Neural progenitor cell (in vitro differentiated cells): ENCODE data around the gene NCOA1. TPM values are rescaled to one million over a fixed set of nuclear protein-coding genes. Genes with fewer than 3 reads are reported as not detected.
"Not testable (repeated sequence)": the region's sequence is repeated elsewhere in the genome, so short reads cannot be mapped to it uniquely, and the experiment has no call there.

Experiments
- DNase-seq: peaks from one replicate; pipeline ENCODE4 v3.0.0-alpha.2; 2016; ENCODE audit warnings: low spot score
- H2AFZ ChIP-seq: fragments of 200-600 bp; sonication (generic); replicated peaks from 2 replicates; pipeline ENCODE4 v1.6.1; 2016; ENCODE audit warnings: antibody characterized with exemption
- H3F3A ChIP-seq: fragments of 200-600 bp; sonication (generic); 2 replicates; pipeline ENCODE4 v1.6.1; 2016; ENCODE audit warnings: antibody characterized with exemption, low read depth
- H3K27ac ChIP-seq: fragments of 200-600 bp; sonication (generic); 2 replicates; pipeline ENCODE4 v1.5.1; 2016; ENCODE audit warnings: mild to moderate bottlenecking
- H3K27me3 ChIP-seq: fragments of 200-600 bp; sonication (generic); 2 replicates; pipeline ENCODE4 v1.6.1; 2016; ENCODE audit warnings: mild to moderate bottlenecking, moderate library complexity
- H3K36me3 ChIP-seq: fragments of 200-600 bp; sonication (generic); 2 replicates; pipeline ENCODE4 v1.5.1; 2016
- H3K4me1 ChIP-seq: fragments of 200-600 bp; sonication (generic); 2 replicates; pipeline ENCODE4 v1.6.1; 2016; ENCODE audit warnings: mixed run types
- H3K4me2 ChIP-seq: fragments of 200-600 bp; sonication (generic); 2 replicates; pipeline ENCODE4 v1.6.1; 2016
- H3K4me3 ChIP-seq: fragments of 200-600 bp; sonication (generic); 2 replicates; pipeline ENCODE4 v1.5.1; 2016
- H3K79me2 ChIP-seq: fragments of 200-600 bp; sonication (generic); 2 replicates; pipeline ENCODE4 v1.6.1; 2016; ENCODE audit warnings: low read depth
- H3K9ac ChIP-seq: fragments of 200-600 bp; sonication (generic); 2 replicates; pipeline ENCODE4 v1.6.1; 2016
- H3K9me3 ChIP-seq: fragments of 200-600 bp; sonication (generic); 2 replicates; pipeline ENCODE4 v1.5.1; 2016; ENCODE audit warnings: low read depth
- H4K20me1 ChIP-seq: fragments of 200-600 bp; sonication (generic); 2 replicates; pipeline ENCODE4 v1.6.1; 2016; ENCODE audit warnings: low read depth
- H3K27ac Mint-ChIP-seq: 3 replicates; pipeline ENCODE4 v1.8.0; 2021; ENCODE audit warnings: mixed read lengths
- H3K27me3 Mint-ChIP-seq: 2 replicates; pipeline ENCODE4 v1.8.0; 2022; ENCODE audit warnings: low read depth, mild to moderate bottlenecking, inconsistent platforms, moderate library complexity, mixed read lengths; ENCODE audit not compliant: insufficient read depth
- H3K36me3 Mint-ChIP-seq: 3 replicates; pipeline ENCODE4 v1.8.0; 2021; ENCODE audit warnings: mixed read lengths
- H3K4me1 Mint-ChIP-seq: 3 replicates; pipeline ENCODE4 v1.8.0; 2021; ENCODE audit warnings: mixed read lengths
- H3K4me3 Mint-ChIP-seq: 3 replicates; pipeline ENCODE4 v1.8.0; 2021; ENCODE audit warnings: mild to moderate bottlenecking, moderate library complexity, mixed read lengths
- H3K9me3 Mint-ChIP-seq: 3 replicates; pipeline ENCODE4 v1.8.0; 2020; ENCODE audit warnings: mixed read lengths
- CTCF ChIP-seq: fragments of 200-600 bp; sonication (generic); IDR thresholded peaks from 2 replicates; pipeline ENCODE4 v1.5.1; 2017; ENCODE audit warnings: antibody characterized with exemption, mild to moderate bottlenecking
- EZH2 ChIP-seq: fragments of 200-600 bp; sonication (generic); IDR thresholded peaks from 2 replicates; pipeline ENCODE4 v1.6.1; 2017; ENCODE audit warnings: antibody characterized with exemption, mild to moderate bottlenecking, moderate library complexity
- EZH2phosphoT487 ChIP-seq: fragments of 200-600 bp; sonication (generic); IDR thresholded peaks from 2 replicates; pipeline ENCODE4 v1.6.1; 2017; ENCODE audit warnings: antibody characterized with exemption
- total RNA-seq: library from RNA; depleted of rRNA; stranded (reverse); fragments of >200 nt; gene quantifications from 2 replicates; pipeline ENCODE4 v1.2.3, GENCODE V29; 2015; ENCODE audit warnings: low replicate concordance

Gene NCOA1
- total RNA-seq, 1 donor from 2014 or later = 29.3 TPM

DNA sequence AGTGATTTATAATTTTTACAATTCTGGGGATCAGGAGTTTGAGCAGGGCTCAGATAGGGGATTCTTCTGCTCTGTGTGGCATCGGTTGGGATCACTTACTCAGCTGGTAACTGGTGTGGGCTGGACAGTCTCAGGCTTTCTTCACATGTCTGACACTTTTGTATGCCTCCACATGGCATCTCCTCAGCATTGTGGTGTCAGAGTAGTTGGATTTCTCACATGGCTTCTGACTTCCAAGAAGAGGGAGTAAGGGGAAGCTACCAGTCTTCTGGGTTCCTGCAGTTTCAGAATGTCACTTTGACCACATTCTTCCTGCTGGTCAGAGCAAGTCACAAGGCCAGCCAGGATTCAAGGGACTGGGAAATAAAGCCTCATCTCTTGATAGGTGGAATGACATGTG is 55.6 kb downstream of the NCOA1 start:
- H3K36me3 Mint-ChIP-seq = peaks cover 16% of the 10 kb centered on the region

DNA sequence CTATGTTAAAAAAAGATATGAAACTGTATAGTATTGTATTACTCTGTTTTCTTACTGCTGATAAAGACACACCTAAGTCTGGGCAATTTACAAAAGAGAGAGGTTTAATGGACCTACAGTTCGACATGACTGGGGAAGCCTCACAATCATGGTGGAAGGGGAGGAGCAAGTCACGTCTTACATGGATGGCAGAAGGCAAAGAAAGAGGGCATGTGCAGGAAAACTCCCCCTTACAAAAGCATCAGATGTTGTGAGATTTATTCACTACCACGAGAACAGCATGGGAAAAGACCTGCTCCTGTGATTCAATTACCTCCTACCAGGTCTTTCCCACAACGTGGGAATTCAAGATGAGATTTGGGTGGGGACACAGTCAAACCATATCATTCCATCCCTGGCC is 57.0 kb downstream of the NCOA1 start:
- Histone ChIP-seq H4K20me1 (no peaks in the 10 kb centered on the region), H3K36me3 (no peaks in the 10 kb centered on the region), H3K4me3 (no peak overlapping the region), H3K4me2 (no peak overlapping the region), H2AFZ (no peak overlapping the region), H3K4me1 (peaks cover 5% of the 10 kb centered on the region), H3K79me2 (no peaks in the 10 kb centered on the region), H3K27me3 (no peaks in the 10 kb centered on the region), H3K9me3 (peaks cover 3% of the 10 kb centered on the region), H3K9ac (no peak overlapping the region), H3F3A (no peaks in the 10 kb centered on the region), H3K27ac (no peak overlapping the region)
- Mint-ChIP-seq H3K4me3 (no peak overlapping the region), H3K27me3 (peaks cover 4% of the 10 kb centered on the region), H3K4me1 (no peaks in the 10 kb centered on the region), H3K27ac (no peak overlapping the region), H3K9me3 (peaks cover 55% of the 10 kb centered on the region), H3K36me3 (peaks cover 14% of the 10 kb centered on the region)
- DNase-seq = no peak
- TF ChIP-seq EZH2phosphoT487 = no peak
- TF ChIP-seq CTCF = no peak
- no peak for TF ChIP-seq EZH2

More for the DNA sequence above, 55.6 kb downstream of the NCOA1 start:
- H3K4me1 Mint-ChIP-seq = no peaks in the 10 kb centered on the region
- no peak overlapping the region for H3K4me3 Mint-ChIP-seq
- H3K27me3 ChIP-seq = no peaks in the 10 kb centered on the region
- no peak overlapping the region for H3K4me2 ChIP-seq
- no peak overlapping the region for H2AFZ ChIP-seq
- no peaks in the 10 kb centered on the region for H3K79me2 ChIP-seq
- H3K27ac Mint-ChIP-seq = no peak overlapping the region
- DNase-seq = no peak
- H3K9me3 Mint-ChIP-seq = peaks cover 54% of the 10 kb centered on the region
- peaks cover 3% of the 10 kb centered on the region for H3K9me3 ChIP-seq
- H3K4me3 ChIP-seq = no peak overlapping the region
- H3K27ac ChIP-seq = no peak overlapping the region
- TF ChIP-seq CTCF (no peak), EZH2 (no peak), EZH2phosphoT487 (no peak)
- no peaks in the 10 kb centered on the region for H3K36me3 ChIP-seq
- no peak overlapping the region for H3K9ac ChIP-seq
- H4K20me1 ChIP-seq = no peaks in the 10 kb centered on the region
- H3K4me1 ChIP-seq = peaks cover 2% of the 10 kb centered on the region
- no peaks in the 10 kb centered on the region for H3F3A ChIP-seq
- H3K27me3 Mint-ChIP-seq = peaks cover 4% of the 10 kb centered on the region

DNA sequence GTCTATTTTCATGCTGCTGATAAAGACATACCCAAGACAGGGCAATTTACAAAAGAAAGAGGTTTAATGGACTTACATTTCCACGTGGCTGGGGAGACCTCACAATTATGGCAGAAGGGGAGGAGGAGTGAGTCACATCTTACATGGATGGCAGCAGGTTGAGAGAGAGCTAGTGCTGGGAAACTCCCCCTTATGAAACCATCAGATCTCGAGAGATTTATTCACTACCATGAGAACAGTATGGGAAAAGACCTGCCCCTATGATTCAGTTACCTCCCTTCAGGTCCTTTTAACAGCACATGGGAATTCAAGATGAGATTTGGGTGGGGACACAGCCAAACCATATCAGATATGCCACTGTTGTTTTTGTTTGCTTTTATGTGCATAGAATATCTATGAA is 59.2 kb downstream of the NCOA1 start:
- not testable (repeated sequence) for H2AFZ ChIP-seq, H3K79me2 ChIP-seq, H3K4me2 ChIP-seq, H3F3A ChIP-seq, H3K9me3 ChIP-seq, H3K9ac ChIP-seq, H3K4me3 Mint-ChIP-seq, H3K27ac ChIP-seq, H3K36me3 ChIP-seq, DNase-seq, H3K4me1 Mint-ChIP-seq, H3K4me1 ChIP-seq, H4K20me1 ChIP-seq, H3K27ac Mint-ChIP-seq, H3K27me3 Mint-ChIP-seq, H3K27me3 ChIP-seq, H3K4me3 ChIP-seq
- peaks cover 18% of the 10 kb centered on the region for H3K36me3 Mint-ChIP-seq
- H3K9me3 Mint-ChIP-seq = peaks cover 48% of the 10 kb centered on the region

DNA sequence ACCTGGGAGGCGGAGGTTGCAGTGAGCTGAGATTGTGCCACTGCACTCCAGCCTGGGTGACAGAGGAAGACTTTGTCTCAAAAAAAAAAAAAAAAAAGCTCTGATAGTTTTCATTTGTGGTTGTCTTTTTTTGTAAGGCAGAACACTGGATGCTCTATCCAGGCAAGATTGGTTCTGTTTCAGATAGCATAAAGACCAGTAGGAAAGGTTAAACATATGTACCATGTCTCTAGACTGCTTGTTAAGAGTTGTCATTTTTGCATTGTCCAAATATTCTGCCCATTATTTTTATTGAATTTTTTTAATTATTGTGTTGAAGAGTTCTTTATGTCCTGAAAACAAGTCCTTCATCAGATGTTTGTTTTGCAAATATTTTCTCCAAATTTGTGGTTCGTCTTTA is 60.0 kb downstream of the NCOA1 start:
- peaks cover 48% of the 10 kb centered on the region for H3K9me3 Mint-ChIP-seq

More for the DNA sequence above, 60.0 kb downstream of the NCOA1 start:
- no peaks in the 10 kb centered on the region for H3K36me3 ChIP-seq
- Mint-ChIP-seq H3K27me3 (peaks cover 4% of the 10 kb centered on the region), H3K4me1 (no peaks in the 10 kb centered on the region), H3K36me3 (peaks cover 24% of the 10 kb centered on the region), H3K27ac (no peak overlapping the region), H3K4me3 (no peak overlapping the region)
- H3K4me1 ChIP-seq = peaks cover 5% of the 10 kb centered on the region
- no peak overlapping the region for H3K4me2 ChIP-seq
- H2AFZ ChIP-seq = no peak overlapping the region
- DNase-seq = no peak
- TF ChIP-seq EZH2 = no peak
- no peak for TF ChIP-seq EZH2phosphoT487
- no peak for TF ChIP-seq CTCF
- no peak overlapping the region for H3K27ac ChIP-seq
- H3K79me2 ChIP-seq = no peaks in the 10 kb centered on the region
- no peak overlapping the region for H3K9ac ChIP-seq
- H3K9me3 ChIP-seq = no peaks in the 10 kb centered on the region
- H3K4me3 ChIP-seq = no peak overlapping the region
- H3F3A ChIP-seq = no peaks in the 10 kb centered on the region
- no peaks in the 10 kb centered on the region for H4K20me1 ChIP-seq
- no peaks in the 10 kb centered on the region for H3K27me3 ChIP-seq
